Erythroblast (primary cell): ENCODE measurements around the gene PDIA6.

ENCODE experiments used
- GATA1 ChIP-seq: IDR thresholded peaks from 2 replicates; pipeline ENCODE4 v1.6.1; 2011; ENCODE audit warnings: low read depth, mild to moderate bottlenecking, control low read depth, low read length, moderate library complexity
- POLR2A ChIP-seq: IDR thresholded peaks from 2 replicates; pipeline ENCODE4 v1.6.1; 2011; ENCODE audit warnings: mild to moderate bottlenecking, low read length

- TF ChIP-seq POLR2A = no peak
- TF ChIP-seq GATA1 = no peak
Measured at GRCh38 chr2:10814142-10814541, 1.6 kb upstream of the PDIA6 start.
